Measurements from ENCODE around the gene PHLPP1. TPM values are rescaled to one million over a fixed set of nuclear protein-coding genes. Genes with fewer than 3 reads are reported as not detected.

Gene PHLPP1
- total and polyA plus RNA-seq, 9 of the 15 experiments (the other 6 are each of a cell fraction or from before 2014, with no cell fraction given): 0.56 to 9.0 (median 4.5) TPM

DNA sequence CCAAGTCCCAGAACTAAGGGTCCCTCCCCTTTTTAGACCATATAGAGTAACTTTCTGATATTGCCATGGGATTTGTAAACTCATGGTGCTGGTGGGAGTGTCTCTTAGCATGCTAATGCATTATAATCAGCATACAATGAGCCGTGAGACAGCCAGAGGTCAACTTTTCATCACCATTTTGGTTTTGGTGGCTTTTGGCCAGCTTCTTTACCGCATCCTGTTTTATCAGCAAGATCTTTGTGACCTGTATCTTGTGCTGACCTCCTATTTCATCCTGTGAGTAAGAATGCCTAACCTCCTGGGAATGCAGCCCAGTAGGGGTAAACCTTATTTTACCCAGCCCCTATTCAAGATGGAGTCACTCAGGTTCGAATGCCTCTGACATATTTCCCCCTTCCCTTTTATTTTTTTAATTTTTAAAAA is 148.2 kb downstream of the PHLPP1 start (continued):
- no peak for TF ChIP-seq ZFP36 (IDR thresholded peaks at IDR 0.05; ENCODE audit: low read depth, low read length, partially characterized antibody)
- TF ChIP-seq MTA3 (IDR thresholded peaks at IDR 0.05; ENCODE audit: borderline replicate concordance): no peak
- TF ChIP-seq DMBX1 (CRISPR knock-in tag; IDR thresholded peaks at IDR 0.05; ENCODE audit: borderline replicate concordance): peak; percentile 90
- TF ChIP-seq MCM7 (IDR thresholded peaks at IDR 0.05): no peak
- no peak for TF ChIP-seq PHF20 (IDR thresholded peaks at IDR 0.05; ENCODE audit: partially characterized antibody)
- no peak for TF ChIP-seq ZKSCAN1 (IDR thresholded peaks at IDR 0.05; ENCODE audit: low read depth, low read length)
- no peak for TF ChIP-seq BRCA1 (IDR thresholded peaks at IDR 0.05)
- no peak for TF ChIP-seq BRCA1 (CRISPR knock-in tag; IDR thresholded peaks at IDR 0.05)
- no peak for TF ChIP-seq ESRRB (CRISPR knock-in tag; IDR thresholded peaks at IDR 0.05; ENCODE audit: borderline replicate concordance)
- TF ChIP-seq ZBTB1 (CRISPR knock-in tag; IDR thresholded peaks at IDR 0.05; ENCODE audit: borderline replicate concordance, low read depth): peak; percentile 60; the same call in 1 of the 2 replicates
- TF ChIP-seq CHD2 (IDR thresholded peaks at IDR 0.05; ENCODE audit: low read depth, low read length): no peak
- TF ChIP-seq ZNF589 (CRISPR knock-in tag; IDR thresholded peaks at IDR 0.05; ENCODE audit: low read depth): peak; percentile 83
- no peak for TF ChIP-seq ZNF77 (CRISPR knock-in tag; IDR thresholded peaks at IDR 0.05)
- peak in 1 of 2 experiments; percentile 47; a peak in 1 of 4 replicates for TF ChIP-seq ZNF639 (CRISPR knock-in tag; conservative IDR thresholded peaks at IDR 0.05 in 1 of 2, IDR thresholded peaks at IDR 0.05 in 1 of 2)
- TF ChIP-seq ILK (tag; IDR thresholded peaks at IDR 0.05; ENCODE audit: borderline replicate concordance, low read depth): 0 out of 2 replicates have a peak, but pooled peaks have one; percentile 25
- TF ChIP-seq ZNF134 (CRISPR knock-in tag; conservative IDR thresholded peaks at IDR 0.05): no peak
- peak; percentile 27; the same call in 1 of the 2 replicates for TF ChIP-seq CXXC5 (CRISPR knock-in tag; IDR thresholded peaks at IDR 0.05)
- 0 out of 2 replicates have a peak, but pooled peaks have one; percentile 19 for TF ChIP-seq TAF7 (tag; IDR thresholded peaks at IDR 0.05)
- 0 out of 2 replicates have a peak, but pooled peaks have one; percentile 57 for TF ChIP-seq ZNF584 (CRISPR knock-in tag; IDR thresholded peaks at IDR 0.05; ENCODE audit: low read depth)
- TF ChIP-seq NR2C2 (CRISPR knock-in tag; IDR thresholded peaks at IDR 0.05): no peak
- peak; percentile 61; the same call in 1 of the 2 replicates for TF ChIP-seq NR2C2 (tag; IDR thresholded peaks at IDR 0.05)
- no peak for TF ChIP-seq ZNF23 (CRISPR knock-in tag; IDR thresholded peaks at IDR 0.05)
- TF ChIP-seq ATF6 (CRISPR knock-in tag; IDR thresholded peaks at IDR 0.05): no peak
- no peak for TF ChIP-seq U2AF1 (optimal IDR thresholded peaks at IDR 0.05; ENCODE audit: low read depth, low read length)
- no peak for TF ChIP-seq MAFG (tag; conservative IDR thresholded peaks at IDR 0.05)
- TF ChIP-seq DPF2 (IDR thresholded peaks at IDR 0.05): no peak
- no peak for TF ChIP-seq ARHGAP35 (IDR thresholded peaks at IDR 0.05; ENCODE audit: partially characterized antibody)
- TF ChIP-seq, protein P1, sequence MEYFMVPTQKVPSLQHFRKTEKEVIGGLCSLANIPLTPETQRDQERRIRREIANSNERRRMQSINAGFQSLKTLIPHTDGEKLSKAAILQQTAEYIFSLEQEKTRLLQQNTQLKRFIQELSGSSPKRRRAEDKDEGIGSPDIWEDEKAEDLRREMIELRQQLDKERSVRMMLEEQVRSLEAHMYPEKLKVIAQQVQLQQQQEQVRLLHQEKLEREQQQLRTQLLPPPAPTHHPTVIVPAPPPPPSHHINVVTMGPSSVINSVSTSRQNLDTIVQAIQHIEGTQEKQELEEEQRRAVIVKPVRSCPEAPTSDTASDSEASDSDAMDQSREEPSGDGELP (CRISPR knock-in tag; IDR thresholded peaks at IDR 0.05; ENCODE audit: borderline replicate concordance): no peak
